Measurements from ENCODE around the gene ZNF48. TPM values are rescaled to one million over a fixed set of nuclear protein-coding genes. Genes with fewer than 3 reads are reported as not detected.

The ZNF48 gene
- total RNA-seq, 4 donors from 2014 or later = 4.4 to 12.7 (median 8.7) TPM

DNA sequence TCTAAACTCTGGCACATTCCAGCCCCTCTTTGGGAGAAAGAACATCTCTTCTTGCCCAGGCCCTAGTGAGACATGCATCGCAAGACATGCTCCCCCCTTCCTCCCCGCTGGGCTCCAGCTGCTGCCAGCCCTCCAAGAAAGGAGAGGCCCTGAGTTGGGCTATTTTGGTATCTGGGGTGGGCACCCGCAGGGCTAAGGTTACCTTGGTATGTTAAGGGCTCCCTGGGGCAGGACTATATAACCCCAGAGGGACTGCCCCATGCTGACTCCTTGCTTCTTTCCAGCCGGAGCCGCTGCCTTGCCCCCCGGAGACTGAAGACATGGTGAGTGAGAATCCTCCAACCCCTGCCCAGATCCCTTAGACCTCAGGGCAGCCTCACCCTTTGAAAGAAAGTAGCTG, 20.7 kb upstream of the ZNF48 start, which contains the start of gene MYL11:
Gene MYL11 (plus strand): TSS at position 265 of the 400 bp plus-strand sequence. CDS start 56 bp downstream, at position 321.
- Histone ChIP-seq H3K9me3 (no peaks in the 10 kb centered on the region), H3K27ac (peak within 1 kb of the TSS; percentile 95 to 100 (median 98)), H3K4me1 (peaks cover 31 to 68% of the 10 kb centered on the region in 2 donors), H3K4me3 (peak within 1 kb of the TSS in 3 of 4 donors; percentile 2 to 74 (median 9)), H3K27me3 (no peaks in the 10 kb centered on the region), H3K36me3 (no peaks in the 10 kb centered on the region)
- in situ Hi-C loops (cut with MboI; ENCODE audit: low sequenced_read_pairs in 4 of 4) (loop anchor here in 2 of 4 donors (25.0 kb wide), 2 partner anchors 287 to 312 kb away; partner anchors contain the start of genes ALDOA (in 1 of the 2), PPP4C (in 1 of the 2), TBX6 (in 1 of the 2) and YPEL3 (in 1 of the 2)), intact Hi-C loops (cut with DNase I; ENCODE audit: low total_unique reads) (loop anchor here (5.0 to 10.0 kb wide), 2 partner anchors 280 to 567 kb away; partner anchors contain the start of genes MAZ, TBX6 and YPEL3)
- no peak for TF ChIP-seq POLR2A (IDR thresholded peaks at IDR 0.05)
- TF ChIP-seq, protein P1, sequence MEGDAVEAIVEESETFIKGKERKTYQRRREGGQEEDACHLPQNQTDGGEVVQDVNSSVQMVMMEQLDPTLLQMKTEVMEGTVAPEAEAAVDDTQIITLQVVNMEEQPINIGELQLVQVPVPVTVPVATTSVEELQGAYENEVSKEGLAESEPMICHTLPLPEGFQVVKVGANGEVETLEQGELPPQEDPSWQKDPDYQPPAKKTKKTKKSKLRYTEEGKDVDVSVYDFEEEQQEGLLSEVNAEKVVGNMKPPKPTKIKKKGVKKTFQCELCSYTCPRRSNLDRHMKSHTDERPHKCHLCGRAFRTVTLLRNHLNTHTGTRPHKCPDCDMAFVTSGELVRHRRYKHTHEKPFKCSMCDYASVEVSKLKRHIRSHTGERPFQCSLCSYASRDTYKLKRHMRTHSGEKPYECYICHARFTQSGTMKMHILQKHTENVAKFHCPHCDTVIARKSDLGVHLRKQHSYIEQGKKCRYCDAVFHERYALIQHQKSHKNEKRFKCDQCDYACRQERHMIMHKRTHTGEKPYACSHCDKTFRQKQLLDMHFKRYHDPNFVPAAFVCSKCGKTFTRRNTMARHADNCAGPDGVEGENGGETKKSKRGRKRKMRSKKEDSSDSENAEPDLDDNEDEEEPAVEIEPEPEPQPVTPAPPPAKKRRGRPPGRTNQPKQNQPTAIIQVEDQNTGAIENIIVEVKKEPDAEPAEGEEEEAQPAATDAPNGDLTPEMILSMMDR (IDR thresholded peaks at IDR 0.05 in 4 of 5, conservative IDR thresholded peaks at IDR 0.05 in 1 of 5) = no peak
- DNase-seq (peak in 1 of 2 donors; percentile 66), ATAC-seq (no peak)

DNA sequence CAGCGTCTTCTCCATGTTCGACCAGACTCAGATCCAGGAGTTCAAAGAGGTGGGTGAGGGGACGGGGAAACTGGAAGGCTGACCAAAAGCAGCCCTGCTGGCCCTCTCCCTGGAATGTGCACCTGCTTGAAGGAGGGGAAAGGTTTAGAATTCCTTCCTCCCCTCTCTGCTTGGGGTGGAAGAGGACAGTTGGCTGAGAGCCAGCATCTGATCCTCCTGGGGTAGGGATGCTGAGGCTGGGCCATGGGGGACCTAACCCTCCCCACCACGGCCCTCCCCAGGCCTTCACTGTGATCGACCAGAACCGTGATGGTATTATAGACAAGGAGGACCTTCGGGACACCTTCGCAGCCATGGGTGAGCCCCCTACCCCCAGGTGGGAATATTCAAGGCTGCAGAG, 19.4 kb upstream of the ZNF48 start:
- Histone ChIP-seq H3K27me3 (no peaks in the 10 kb centered on the region), H3K4me3 (peak overlapping the region in 2 of 4 donors; percentile 4 to 74), H3K27ac (peak overlapping the region; percentile 95 to 100 (median 98)), H3K36me3 (no peaks in the 10 kb centered on the region), H3K9me3 (no peaks in the 10 kb centered on the region), H3K4me1 (peaks cover 31 to 68% of the 10 kb centered on the region in 2 donors)
- DNase-seq (no peak), ATAC-seq (no peak)
- TF ChIP-seq POLR2A (IDR thresholded peaks at IDR 0.05) = no peak
- TF ChIP-seq, protein P1 (IDR thresholded peaks at IDR 0.05 in 4 of 5, conservative IDR thresholded peaks at IDR 0.05 in 1 of 5) = no peak
- intact Hi-C loops (cut with DNase I; ENCODE audit: low total_unique reads) = loop anchor here (10.0 kb wide), 1 partner anchor 281 kb away; the partner anchor contains the start of genes TBX6 and YPEL3
- in situ Hi-C loops (cut with MboI; ENCODE audit: low sequenced_read_pairs in 4 of 4) = no loop called here

DNA sequence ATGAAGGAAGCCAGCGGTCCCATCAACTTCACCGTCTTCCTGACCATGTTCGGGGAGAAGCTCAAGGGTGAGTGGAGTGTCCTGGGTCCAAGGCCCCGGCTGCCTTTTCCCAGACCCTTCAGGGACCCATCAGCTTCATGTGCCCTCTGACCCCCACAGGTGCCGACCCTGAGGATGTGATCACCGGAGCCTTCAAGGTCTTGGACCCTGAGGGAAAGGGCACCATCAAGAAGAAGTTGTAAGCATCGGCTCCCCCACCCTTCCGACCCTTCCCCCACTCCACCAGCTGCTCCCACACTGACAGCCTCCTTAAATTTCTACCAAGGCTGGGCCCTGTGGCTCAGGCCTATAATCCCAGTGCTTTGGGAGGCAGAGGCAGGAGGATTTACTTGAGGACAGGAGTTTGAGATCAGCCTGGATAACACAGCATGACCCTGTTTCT, 18.7 kb upstream of the ZNF48 start:
- in situ Hi-C loops (cut with MboI; ENCODE audit: low sequenced_read_pairs in 4 of 4) = no loop called here
- peak overlapping the region; percentile 95 to 100 (median 98) for H3K27ac ChIP-seq
- no peaks in the 10 kb centered on the region for H3K27me3 ChIP-seq
- H3K4me1 ChIP-seq = peaks cover 28 to 65% of the 10 kb centered on the region in 2 donors
- no peaks in the 10 kb centered on the region for H3K9me3 ChIP-seq
- DNase-seq (no peak), ATAC-seq (no peak)
- H3K4me3 ChIP-seq = peak overlapping the region in 2 of 4 donors; percentile 4 to 74
- H3K36me3 ChIP-seq = no peaks in the 10 kb centered on the region
- intact Hi-C loops (cut with DNase I; ENCODE audit: low total_unique reads) = loop anchor here (10.0 kb wide), 1 partner anchor 282 kb away; the partner anchor contains the start of genes TBX6 and YPEL3
- no peak for TF ChIP-seq POLR2A (IDR thresholded peaks at IDR 0.05)
- TF ChIP-seq, protein P1 (IDR thresholded peaks at IDR 0.05 in 4 of 5, conservative IDR thresholded peaks at IDR 0.05 in 1 of 5) = no peak

DNA sequence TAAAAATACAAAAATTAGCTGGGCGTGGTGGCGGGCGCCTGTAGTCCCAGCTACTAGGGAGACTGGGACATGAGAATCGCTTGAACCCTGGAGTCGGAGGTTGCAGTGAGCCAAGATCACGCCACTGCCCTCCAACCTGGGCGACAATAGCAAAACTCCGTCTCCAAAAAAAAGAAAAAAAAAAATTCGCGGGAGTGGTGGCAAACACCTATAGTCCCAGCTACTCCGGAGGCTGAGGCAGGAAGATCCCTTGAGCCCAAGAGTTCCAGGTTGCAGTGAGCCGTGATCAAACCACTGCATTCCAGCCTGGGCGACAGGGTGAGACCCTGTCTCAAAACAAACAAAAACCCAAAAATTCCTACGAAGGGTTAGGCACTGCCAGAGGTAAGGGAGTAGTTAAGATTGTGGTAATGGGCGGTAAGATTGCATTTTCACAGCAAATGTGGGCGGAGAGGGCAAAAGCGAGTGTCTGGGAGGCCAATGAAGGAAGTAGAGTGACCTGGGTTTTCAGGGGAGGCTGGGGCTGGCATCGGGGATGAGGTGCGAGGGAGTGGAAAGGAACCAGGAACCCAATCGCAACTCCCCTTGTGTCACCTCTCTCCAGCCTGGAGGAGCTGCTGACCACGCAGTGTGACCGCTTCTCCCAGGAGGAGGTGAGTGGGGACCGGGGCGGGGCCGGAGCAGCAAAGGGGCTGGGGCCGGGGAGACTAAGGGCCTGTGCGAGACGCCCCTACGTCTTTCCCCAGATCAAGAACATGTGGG, 18.0 kb upstream of the ZNF48 start:
- H3K27me3 ChIP-seq = no peaks in the 10 kb centered on the region
- DNase-seq = no peak
- no peak for TF ChIP-seq POLR2A (IDR thresholded peaks at IDR 0.05)
- peaks cover 20 to 57% of the 10 kb centered on the region in 2 donors for H3K4me1 ChIP-seq
- intact Hi-C loops (cut with DNase I; ENCODE audit: low total_unique reads) (loop anchor here (10.0 kb wide), 1 partner anchor 282 kb away; the partner anchor contains the start of genes TBX6 and YPEL3), in situ Hi-C loops (cut with MboI; ENCODE audit: low sequenced_read_pairs in 4 of 4) (no loop called here)
- H3K36me3 ChIP-seq = no peaks in the 10 kb centered on the region
- no peaks in the 10 kb centered on the region for H3K9me3 ChIP-seq
- ATAC-seq = peak in 1 of 2 donors; percentile 29
- H3K4me3 ChIP-seq = peak overlapping the region; percentile 65 to 93 (median 80)
- peak overlapping the region; percentile 95 to 100 (median 98) for H3K27ac ChIP-seq

DNA sequence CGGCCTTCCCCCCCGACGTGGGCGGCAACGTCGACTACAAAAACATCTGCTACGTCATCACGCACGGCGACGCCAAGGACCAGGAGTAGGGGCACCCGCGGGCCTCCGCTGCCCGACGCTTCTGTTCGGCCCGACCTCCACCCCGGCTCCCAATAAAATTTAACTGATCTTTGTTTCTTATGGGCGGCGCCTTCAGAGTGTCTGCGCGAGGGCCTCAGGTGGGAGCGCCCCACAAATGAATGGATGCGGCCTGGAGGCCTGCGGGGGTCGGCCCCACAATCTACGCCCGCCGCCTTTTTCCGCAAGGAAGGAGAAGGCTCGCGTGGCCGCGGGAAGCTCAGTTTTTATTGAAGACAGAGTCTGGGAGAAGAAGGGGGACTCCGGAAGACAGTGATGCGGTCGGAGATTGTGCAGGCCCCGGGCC, 17.4 kb upstream of the ZNF48 start:
- Histone ChIP-seq H3K27me3 (no peaks in the 10 kb centered on the region), H3K9me3 (no peaks in the 10 kb centered on the region), H3K36me3 (no peaks in the 10 kb centered on the region), H3K27ac (peak overlapping the region; percentile 95 to 100 (median 98)), H3K4me1 (peaks cover 14 to 51% of the 10 kb centered on the region in 2 donors), H3K4me3 (peak overlapping the region; percentile 65 to 93 (median 80))
- DNase-seq = peak; percentile 82 to 91
- TF ChIP-seq, protein P1 (IDR thresholded peaks at IDR 0.05 in 4 of 5, conservative IDR thresholded peaks at IDR 0.05 in 1 of 5) = no peak
- TF ChIP-seq POLR2A (IDR thresholded peaks at IDR 0.05) = peak; percentile 72 to 76
- in situ Hi-C loops (cut with MboI; ENCODE audit: low sequenced_read_pairs in 4 of 4) (no loop called here), intact Hi-C loops (cut with DNase I; ENCODE audit: low total_unique reads) (loop anchor here (1.0 to 10.0 kb wide), 4 partner anchors 17 to 283 kb away; partner anchors contain the start of genes TBX6, YPEL3, ZNF48 and ZNF771)
- ATAC-seq = peak; percentile 74 to 79

All from gastrocnemius medialis (tissue), 4 donors.